GM21825 (cell line): Measurements from ENCODE around the gene TENM3.

ENCODE experiments used
- ATAC-seq: cut with Tn5 transposase; IDR thresholded peaks from one replicate; pipeline ENCODE4 v1.9.1; 2021; ENCODE audit warnings: mild to moderate bottlenecking, moderate library complexity; ENCODE audit not compliant: unreplicated experiment

Gene TENM3

GRCh38 chr4:182705389-182705788 is 462.2 kb downstream of the TENM3 start:
- no peak for ATAC-seq

DNA sequence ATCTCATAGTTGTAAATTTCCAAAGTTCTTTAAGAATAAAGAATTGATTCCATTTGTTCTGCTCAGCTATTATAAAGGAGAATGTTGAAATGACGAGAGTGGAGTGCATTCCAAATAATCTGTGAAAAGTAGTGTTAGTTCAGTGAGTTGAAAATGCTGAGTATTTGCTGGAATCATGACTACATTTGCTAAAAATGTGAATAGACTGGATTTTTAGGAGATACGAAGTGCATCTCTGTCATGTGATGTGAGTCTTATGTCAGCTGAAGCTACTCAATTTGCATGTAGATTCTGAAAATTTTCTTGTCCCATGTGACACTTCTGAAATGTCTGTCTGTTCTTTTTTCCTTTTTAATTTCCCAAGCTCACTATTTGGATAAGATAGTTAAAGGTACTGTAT is 468.0 kb downstream of the TENM3 start:
- no peak for ATAC-seq

DNA sequence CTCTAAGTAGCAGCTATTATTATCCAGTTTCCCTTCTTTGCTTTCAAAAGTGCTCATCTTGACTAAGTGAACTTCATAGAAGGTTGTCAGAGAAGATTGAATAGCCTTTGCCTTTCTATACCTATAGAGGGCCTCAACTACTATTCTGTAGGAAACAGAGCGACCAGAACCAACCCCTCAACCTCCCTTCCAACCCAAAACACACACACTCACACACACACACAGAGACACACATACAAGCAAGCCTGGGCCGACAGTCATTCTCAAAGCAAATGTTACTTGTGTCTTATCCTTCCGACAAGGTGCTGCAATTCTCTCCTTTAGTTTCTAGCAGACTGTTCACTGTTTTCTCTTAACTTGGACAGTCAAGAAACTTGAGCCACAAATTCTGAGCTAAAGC is 472.3 kb downstream of the TENM3 start:
- no peak for ATAC-seq

- ATAC-seq = no peak
Measured at GRCh38 chr4:182716192-182716591, 473.0 kb downstream of the TENM3 start.

DNA sequence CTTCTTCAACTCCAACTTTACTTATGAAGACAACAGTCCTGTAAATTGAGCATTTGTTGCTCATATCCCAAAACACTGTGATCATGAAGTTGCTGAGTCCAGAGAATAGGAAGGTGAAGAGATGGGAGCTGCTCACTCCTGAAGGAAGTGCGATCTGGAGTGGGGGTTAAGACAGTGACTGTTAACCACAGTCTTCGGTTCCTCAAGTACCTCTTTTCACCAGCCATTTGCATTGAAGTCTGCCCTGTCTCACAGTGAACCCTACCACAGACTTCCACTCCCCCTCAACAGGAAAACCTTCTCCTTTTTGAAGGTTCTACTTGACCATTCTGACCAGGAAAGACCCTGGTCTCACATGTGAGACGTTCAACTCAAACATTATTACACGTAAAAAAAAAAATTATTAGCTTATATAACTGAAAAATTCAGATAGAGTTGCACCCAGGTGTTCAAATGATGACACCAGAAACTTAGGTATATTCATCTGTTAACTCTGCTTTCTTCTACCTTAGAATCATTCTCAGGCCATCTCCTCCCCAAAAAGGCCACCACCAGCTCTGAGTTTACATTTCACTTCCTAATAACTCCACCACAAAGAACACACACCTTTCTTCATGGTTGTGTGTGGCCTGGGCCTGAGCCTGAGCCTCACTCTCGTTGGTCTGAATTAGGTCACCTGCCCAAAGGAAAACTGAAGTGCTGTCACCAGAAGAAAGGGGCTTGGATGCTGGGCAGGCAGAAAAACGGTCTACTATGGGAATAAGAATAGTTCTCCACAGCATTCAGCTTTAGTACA is 474.8 kb downstream of the TENM3 start:
- no peak for ATAC-seq

DNA sequence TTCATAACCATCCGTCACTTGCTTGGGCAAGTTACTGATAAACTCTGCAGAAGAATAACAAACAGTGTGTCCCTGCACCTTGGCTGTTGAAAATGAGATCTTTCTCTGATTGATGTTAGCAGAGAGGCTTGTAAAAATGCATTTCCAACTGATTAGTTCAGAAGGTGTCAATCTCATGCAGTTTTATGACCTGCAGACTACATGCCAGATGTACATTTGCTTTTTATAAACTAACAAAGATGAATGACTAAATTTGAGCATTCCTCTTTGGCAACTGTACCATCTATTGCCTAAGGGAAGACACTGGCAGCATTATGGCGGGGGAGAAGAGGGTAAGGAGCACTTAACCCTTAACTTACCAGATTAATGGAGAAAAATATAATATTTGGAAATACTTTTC is 481.2 kb downstream of the TENM3 start:
- no peak for ATAC-seq

DNA sequence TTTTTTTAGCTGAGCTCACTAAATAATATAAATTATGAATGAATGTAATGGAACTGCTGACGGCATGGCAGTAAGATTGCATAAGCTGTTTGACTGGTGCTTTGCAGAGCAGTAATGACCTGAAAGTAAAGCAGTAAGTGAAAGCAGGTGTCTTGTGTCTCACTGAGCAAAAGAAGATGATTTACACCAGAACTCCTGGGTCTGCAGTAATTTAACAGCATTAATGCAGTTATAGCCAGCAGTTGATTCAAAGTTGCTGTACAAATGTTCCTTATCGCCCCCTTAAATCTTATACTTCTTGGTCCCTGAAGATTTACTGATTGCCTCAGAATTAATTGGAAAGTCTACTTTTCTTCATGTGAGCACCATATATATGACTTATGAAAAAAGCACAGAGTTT is 486.3 kb downstream of the TENM3 start:
- no peak for ATAC-seq

- ATAC-seq = no peak
Measured at GRCh38 chr4:182730791-182731190, 487.6 kb downstream of the TENM3 start.

DNA sequence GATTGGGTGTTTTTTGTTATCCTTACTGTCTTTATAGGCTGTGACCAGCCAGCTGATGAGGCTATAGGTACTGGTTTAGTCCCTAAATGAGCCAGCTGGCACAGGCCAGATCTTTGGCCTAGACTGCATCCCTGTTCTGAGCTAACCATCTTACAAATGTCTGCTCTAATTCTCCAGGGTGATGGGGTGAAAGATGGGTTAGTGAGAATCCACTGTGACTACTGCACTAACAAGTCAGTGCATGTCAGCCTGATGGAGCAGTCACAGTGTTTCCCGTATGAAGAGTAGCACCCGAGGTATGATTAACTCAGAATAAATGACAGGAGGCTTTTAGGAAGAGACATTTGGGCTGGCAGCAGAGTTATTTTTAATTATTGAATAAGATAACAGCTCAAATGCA is 493.0 kb downstream of the TENM3 start:
- ATAC-seq = no peak

DNA sequence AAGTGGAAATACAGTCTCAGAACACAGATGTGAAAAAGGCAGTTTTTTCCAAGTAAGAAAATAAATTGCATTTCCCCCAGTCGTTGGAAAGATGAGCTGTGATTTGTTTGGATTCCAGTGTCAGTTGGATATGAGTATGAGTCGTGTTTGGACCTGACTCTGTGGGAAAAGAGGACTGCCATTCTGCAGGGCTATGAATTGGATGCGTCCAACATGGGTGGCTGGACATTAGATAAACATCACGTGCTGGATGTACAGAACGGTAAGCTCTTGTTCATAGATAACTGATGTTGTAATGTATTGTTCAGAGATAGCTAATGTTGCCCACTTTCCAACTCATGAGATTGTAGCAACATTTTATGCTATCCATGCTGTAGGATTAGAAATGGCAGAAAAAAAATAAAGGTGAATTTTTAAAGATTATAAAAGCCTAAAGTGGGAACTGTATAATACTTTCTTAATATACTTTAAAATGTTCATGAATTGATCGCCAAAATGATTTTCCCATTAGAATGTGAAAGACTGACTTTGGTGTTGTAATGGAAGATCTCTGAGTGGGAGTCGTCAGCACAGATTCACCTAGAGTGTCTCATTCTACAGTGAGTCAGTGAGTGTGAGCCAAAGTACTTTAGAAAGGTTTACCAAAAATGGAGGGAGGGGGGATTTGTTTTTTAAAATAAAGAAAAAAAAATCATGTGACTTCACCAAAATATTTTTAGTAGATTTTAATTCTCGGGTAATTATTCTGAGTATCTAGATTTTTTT is 495.3 kb downstream of the TENM3 start:
- no peak for ATAC-seq

- ATAC-seq = no peak
Measured at GRCh38 chr4:182740256-182740655, 497.1 kb downstream of the TENM3 start.

DNA sequence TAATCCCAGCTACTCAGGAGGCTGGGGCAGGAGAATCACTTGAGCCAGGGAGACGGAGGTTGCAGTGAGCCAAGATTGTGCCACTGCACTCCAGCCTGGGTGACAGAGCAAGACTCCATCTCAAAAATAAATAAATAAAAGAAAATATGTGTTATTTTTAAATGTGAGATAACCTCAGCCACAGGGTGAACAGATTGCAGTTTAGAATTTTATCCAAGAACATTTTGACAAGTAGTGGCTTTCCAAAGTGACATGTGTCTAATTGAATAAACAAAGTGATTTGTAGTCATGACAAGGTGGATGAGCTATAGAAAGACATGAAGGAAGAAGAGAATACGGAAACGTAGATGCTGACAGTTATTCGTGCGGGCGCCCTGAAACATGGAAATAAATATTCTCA is 497.9 kb downstream of the TENM3 start:
- no peak for ATAC-seq

GRCh38 chr4:182741914-182742313 is 498.7 kb downstream of the TENM3 start:
- ATAC-seq = no peak

- no peak for ATAC-seq
Measured at GRCh38 chr4:182743815-182744214, 500.6 kb downstream of the TENM3 start.

GRCh38 chr4:182745237-182745636 is 502.0 kb downstream of the TENM3 start:
- ATAC-seq = no peak

DNA sequence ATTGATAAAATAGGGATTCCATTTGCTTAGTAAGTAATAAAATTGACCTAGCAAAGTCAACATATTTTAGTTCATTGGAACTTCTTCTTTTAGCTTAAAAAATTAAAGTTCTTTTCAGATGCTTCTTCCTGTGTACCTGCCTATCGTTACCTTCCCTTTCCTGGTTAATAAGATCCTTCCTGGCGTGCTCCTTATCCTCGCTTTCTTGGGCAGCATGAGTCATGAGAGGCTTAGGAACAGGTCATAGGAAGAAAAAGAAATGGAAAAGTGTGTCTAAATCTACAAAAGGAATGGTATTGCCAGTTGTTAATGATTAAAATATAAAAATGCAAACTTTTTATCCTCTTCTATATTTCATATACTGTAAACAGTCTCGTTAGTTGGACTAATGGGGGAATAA is 503.7 kb downstream of the TENM3 start:
- ATAC-seq = no peak

- ATAC-seq = no peak
Measured at GRCh38 chr4:182748283-182748682, 505.1 kb downstream of the TENM3 start.

DNA sequence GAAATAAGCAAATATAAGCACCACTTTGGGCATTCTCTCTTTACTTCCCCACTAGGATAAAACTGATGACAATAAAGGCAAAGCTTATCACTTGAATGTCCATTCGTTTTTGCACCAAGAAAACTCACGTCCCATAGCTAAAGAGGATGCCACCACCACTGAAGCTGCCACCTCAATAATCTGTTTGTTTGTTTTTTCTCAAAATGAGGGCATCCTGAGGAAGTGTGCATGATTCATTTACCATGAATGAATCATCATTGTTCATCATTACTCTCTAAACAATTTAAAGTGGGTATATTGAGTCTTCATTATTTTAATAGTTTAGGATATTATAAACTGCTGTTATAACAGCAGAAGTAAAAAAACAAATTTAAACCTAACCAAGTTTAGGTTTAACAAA is 505.7 kb downstream of the TENM3 start:
- ATAC-seq = no peak

GRCh38 chr4:182749667-182750167 is 506.5 kb downstream of the TENM3 start:
- ATAC-seq = no peak

DNA sequence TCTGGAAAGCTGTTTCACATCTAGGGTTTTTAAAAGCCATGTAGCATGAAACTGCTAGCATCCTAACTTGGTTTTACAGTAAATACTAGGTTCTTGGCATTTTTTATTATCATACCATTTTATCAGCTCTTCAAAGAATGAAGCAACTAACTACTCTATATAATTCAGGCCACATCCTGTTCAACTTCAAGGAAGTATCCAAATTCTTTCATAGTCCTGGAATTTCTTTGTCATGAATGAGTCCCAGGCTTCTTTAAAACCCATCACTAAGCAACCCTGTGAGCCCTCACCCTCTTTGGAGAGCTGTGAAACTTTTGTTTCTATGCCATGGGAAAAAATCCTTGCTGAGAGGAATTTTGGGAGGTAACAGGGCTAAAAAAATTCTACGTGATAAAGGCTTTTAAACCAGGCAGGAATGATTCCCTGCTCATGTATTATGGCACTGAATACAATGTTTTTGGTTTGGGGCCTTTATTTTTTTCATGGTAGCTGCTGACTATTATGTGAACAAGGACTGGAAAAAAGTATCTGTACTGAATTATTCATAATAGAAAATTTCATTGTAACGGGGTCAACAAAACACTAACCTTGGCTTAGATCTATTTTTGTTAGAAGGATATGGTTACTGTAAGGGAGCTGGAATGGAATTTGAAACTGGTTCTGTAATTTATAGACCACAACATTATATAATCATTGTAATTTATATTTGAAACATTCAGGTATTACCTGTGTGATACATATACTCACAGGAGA is 509.1 kb downstream of the TENM3 start:
- ATAC-seq = no peak

GRCh38 chr4:182754895-182755294 is 511.7 kb downstream of the TENM3 start:
- no peak for ATAC-seq
